Measurements from ENCODE around the gene NTN1.

Gene NTN1

GRCh38 chr17:9202532-9202931 is 181.2 kb downstream of the NTN1 start:
- DNase-seq = no peak

GRCh38 chr17:9203771-9204425 is 182.6 kb downstream of the NTN1 start:
- DNase-seq = no peak

GRCh38 chr17:9204637-9205329 is 183.5 kb downstream of the NTN1 start:
- DNase-seq = no peak

GRCh38 chr17:9205520-9206409 is 184.5 kb downstream of the NTN1 start:
- DNase-seq = no peak

- DNase-seq = no peak
Observed at GRCh38 chr17:9206410-9206703, 185.0 kb downstream of the NTN1 start.

GRCh38 chr17:9206741-9207332 is 185.5 kb downstream of the NTN1 start:
- no peak for DNase-seq

GRCh38 chr17:9208381-9209105 is 187.2 kb downstream of the NTN1 start:
- DNase-seq = no peak

- DNase-seq = no peak
Observed at GRCh38 chr17:9209347-9209746, 188.0 kb downstream of the NTN1 start.

GRCh38 chr17:9209781-9210370 is 188.6 kb downstream of the NTN1 start:
- DNase-seq = no peak

- DNase-seq = no peak
Observed at GRCh38 chr17:9211133-9211765, 189.9 kb downstream of the NTN1 start.

- no peak for DNase-seq
Observed at GRCh38 chr17:9212376-9213302, 191.3 kb downstream of the NTN1 start.

- DNase-seq = no peak
Observed at GRCh38 chr17:9213303-9213640, 192.0 kb downstream of the NTN1 start.

GRCh38 chr17:9215465-9215864 is 194.2 kb downstream of the NTN1 start:
- DNase-seq = no peak

GRCh38 chr17:9217151-9218056 is 196.1 kb downstream of the NTN1 start:
- DNase-seq = no peak

GRCh38 chr17:9218064-9218635 is 196.8 kb downstream of the NTN1 start:
- DNase-seq = no peak

- no peak for DNase-seq
Observed at GRCh38 chr17:9218911-9219310, 197.6 kb downstream of the NTN1 start.

GRCh38 chr17:9219631-9220397 is 198.5 kb downstream of the NTN1 start:
- DNase-seq = no peak

GRCh38 chr17:9220398-9221146 is 199.3 kb downstream of the NTN1 start:
- no peak for DNase-seq

All from NCI-H524 treated with DMSO at 0.1 percent for 48 hours (cell line).